ENCODE results near the gene TMEM229B. TPM values are rescaled to one million over a fixed set of nuclear protein-coding genes. Genes with fewer than 3 reads are reported as not detected.

TMEM229B gene
- total RNA-seq, 1 donor from 2014 or later = 1.4 TPM

DNA sequence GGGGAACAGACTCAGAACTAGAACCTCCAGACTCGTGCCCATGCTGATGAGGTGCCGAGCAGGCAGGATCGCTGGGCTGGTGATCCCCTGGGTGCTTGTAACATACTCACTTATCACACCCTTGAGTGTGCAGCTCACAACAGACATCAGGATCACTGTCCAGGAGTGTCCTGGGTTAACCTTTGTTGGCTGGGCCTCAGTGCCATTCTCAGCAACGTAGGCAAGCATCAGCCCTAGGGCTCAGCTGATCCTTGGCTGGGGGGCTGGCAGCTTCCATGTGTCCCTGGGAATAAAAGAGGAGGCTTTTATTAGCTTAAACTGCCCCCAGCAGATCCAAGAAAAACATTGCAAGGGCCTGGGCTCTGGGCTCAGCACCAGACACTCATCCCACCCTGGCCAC lies 1.6 kb downstream of the TMEM229B start:
- peak; percentile 68 for DNase-seq
- intact Hi-C loops (cut with micrococcal nuclease) = no loop called here
- Histone ChIP-seq H3K9me3 (replicated peaks) (no peaks in the 10 kb centered on the region), H3K4me3 (no peak overlapping the region), H3K27ac (replicated peaks) (peak overlapping the region; percentile 86), H3K36me3 (no peaks in the 10 kb centered on the region), H3K4me1 (peaks cover 49% of the 10 kb centered on the region), H3K27me3 (ENCODE audit: low read depth) (no peaks in the 10 kb centered on the region)
- peak; percentile 15 for TF ChIP-seq CTCF (IDR thresholded peaks at IDR 0.05; ENCODE audit: borderline replicate concordance)

DNA sequence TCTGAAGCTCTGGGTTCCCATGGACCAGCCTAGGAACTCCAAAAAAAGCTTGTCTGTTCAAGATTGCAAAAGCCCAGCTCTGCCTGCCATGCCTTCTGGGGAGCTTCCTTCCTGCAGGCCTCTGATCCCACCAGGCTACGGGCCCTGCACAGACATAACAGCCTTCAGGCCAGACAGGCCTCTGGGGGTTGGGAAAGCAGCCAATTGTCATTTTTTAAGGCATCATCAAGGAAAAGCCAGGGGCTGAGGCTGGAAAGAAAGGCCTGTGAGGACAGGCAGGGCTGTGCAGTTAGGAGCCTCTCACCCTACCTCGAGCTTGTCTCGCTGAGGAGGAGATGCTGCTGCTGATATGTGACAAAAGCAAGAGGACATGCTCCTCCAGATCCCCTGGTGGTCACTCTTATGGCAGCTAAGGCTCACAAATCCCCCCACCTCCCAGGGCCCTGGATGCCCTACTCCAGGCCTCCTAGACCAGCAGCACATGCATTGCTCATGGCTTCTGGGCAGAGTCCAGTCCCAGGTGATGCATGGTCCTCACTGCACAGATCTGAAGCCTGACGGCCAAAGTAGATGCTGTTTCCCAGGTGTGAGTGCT lies 2.9 kb downstream of the TMEM229B start:
- peak overlapping the region; percentile 86 for H3K27ac ChIP-seq (replicated peaks)

DNA sequence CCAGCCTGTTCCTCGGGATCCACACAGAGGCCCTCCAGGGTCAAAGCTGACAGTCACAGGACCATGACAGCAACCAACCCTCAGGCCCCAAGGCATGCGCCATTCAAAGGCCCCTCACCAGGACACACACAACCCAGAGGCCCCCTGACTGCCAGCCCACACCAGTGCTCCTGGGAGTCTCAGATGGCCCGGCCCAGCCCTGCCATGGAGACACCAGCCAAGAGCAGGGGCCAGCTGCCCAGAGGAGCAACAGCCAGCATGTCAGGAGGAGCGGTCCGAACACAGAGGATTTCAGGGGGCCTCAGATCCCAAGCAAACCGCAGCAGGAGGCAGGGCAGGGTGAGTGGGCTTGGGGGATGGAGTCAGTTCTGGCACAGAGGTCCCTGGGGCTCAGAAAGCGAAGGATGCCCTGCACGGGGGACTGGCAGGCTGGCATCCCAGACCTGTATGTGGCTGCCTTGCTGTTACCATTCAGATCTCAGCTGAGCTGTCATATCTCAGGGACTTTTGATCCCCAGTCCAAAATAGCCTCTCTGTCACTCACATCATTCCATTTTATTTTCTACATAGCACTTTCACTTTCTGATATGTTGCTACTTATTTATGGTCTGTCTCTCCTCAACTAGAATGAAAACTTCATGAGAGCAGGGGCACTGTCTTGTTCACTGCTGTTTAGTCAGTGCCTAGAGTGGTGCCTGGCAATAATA lies 4.8 kb downstream of the TMEM229B start:
- intact Hi-C loops (cut with micrococcal nuclease) = no loop called here
- no peak overlapping the region for H3K4me3 ChIP-seq
- no peak for DNase-seq
- H3K4me1 ChIP-seq = peaks cover 46% of the 10 kb centered on the region
- no peaks in the 10 kb centered on the region for H3K27me3 ChIP-seq (ENCODE audit: low read depth)
- no peaks in the 10 kb centered on the region for H3K9me3 ChIP-seq (replicated peaks)
- TF ChIP-seq CTCF (IDR thresholded peaks at IDR 0.05; ENCODE audit: borderline replicate concordance) = no peak
- no peaks in the 10 kb centered on the region for H3K36me3 ChIP-seq
- H3K27ac ChIP-seq (replicated peaks) = peak overlapping the region; percentile 86

More for the DNA sequence above, 2.9 kb downstream of the TMEM229B start:
- Histone ChIP-seq H3K36me3 (no peaks in the 10 kb centered on the region), H3K4me3 (no peak overlapping the region), H3K27me3 (ENCODE audit: low read depth) (no peaks in the 10 kb centered on the region), H3K4me1 (peaks cover 49% of the 10 kb centered on the region), H3K9me3 (replicated peaks) (no peaks in the 10 kb centered on the region)
- intact Hi-C loops (cut with micrococcal nuclease) = no loop called here
- no peak for TF ChIP-seq CTCF (IDR thresholded peaks at IDR 0.05; ENCODE audit: borderline replicate concordance)
- no peak for DNase-seq

GRCh38 chr14:67482231-67483164 lies 6.0 kb downstream of the TMEM229B start:
- Histone ChIP-seq H3K9me3 (replicated peaks) (no peaks in the 10 kb centered on the region), H3K27me3 (ENCODE audit: low read depth) (no peaks in the 10 kb centered on the region), H3K27ac (replicated peaks) (peak overlapping the region; percentile 86), H3K36me3 (no peaks in the 10 kb centered on the region), H3K4me1 (peaks cover 38% of the 10 kb centered on the region), H3K4me3 (no peak overlapping the region)
- intact Hi-C loops (cut with micrococcal nuclease) = no loop called here
- no peak for DNase-seq
- no peak for TF ChIP-seq CTCF (IDR thresholded peaks at IDR 0.05; ENCODE audit: borderline replicate concordance)

DNA sequence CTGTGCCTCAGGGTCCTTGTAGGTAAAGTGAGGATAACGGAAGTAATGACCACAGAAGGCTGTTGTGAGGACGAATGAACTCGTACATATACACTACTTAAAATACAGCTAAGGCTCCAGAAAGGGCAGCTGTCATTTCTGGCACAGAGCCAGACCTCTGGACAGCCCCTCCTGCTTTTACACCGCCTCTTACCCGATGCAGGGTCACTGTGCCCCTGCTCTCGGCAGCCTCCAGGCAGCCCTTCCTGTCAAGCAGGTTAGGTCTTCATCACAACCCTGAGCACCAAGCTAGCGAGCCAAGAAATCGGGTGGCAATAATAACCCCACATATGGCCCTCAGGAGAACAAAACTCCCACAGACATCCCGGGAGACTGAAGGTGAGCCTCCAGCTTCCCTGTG lies 8.5 kb downstream of the TMEM229B start:
- no peak for TF ChIP-seq CTCF (IDR thresholded peaks at IDR 0.05; ENCODE audit: borderline replicate concordance)
- H3K4me3 ChIP-seq = no peak overlapping the region
- H3K27me3 ChIP-seq (ENCODE audit: low read depth) = no peaks in the 10 kb centered on the region
- no peak overlapping the region for H3K27ac ChIP-seq (replicated peaks)
- peaks cover 17% of the 10 kb centered on the region for H3K4me1 ChIP-seq
- intact Hi-C loops (cut with micrococcal nuclease) = no loop called here
- DNase-seq = no peak
- H3K9me3 ChIP-seq (replicated peaks) = no peaks in the 10 kb centered on the region
- H3K36me3 ChIP-seq = no peaks in the 10 kb centered on the region

Measured in left ventricle myocardium inferior (tissue), 1 donor.